Astrocyte (in vitro differentiated cells and primary cell): ENCODE data around the gene AGAP9.
"Not testable (repeated sequence)": the region's sequence is repeated elsewhere in the genome, so short reads cannot be mapped to it uniquely, and the experiment has no call there.

Experiments used
- CTCF ChIP-seq: IDR thresholded peaks from 2 replicates; pipeline ENCODE4 v1.5.1; 2011; ENCODE audit warnings: low read depth, mild to moderate bottlenecking, inconsistent platforms, low read length, moderate library complexity; ENCODE audit not compliant: insufficient read depth
- EZH2 ChIP-seq: IDR thresholded peaks from 2 replicates; pipeline ENCODE4 v1.6.1; 2012; ENCODE audit warnings: mild to moderate bottlenecking, low read length, inconsistent platforms; ENCODE audit not compliant: insufficient read depth

DNA sequence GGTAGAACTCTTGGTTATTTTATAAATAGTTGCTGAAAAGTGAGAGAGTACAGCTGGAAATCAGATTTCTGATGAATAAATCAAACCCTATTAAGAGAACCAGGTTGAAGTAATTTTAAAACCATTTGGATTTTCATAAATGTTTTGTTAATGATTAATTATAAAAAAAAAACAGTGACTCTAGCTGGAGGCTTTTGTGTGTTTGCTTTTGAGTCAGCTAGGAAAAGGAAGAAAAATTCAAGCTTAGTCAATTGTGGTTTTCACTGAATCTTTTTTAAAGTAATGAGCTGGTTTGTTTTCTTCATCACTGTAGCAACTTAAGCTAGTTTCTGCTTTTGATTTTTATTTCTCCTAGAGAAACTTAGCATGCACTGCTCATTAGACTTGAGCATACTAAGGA, 34.2 kb upstream of the AGAP9 start:
- not testable (repeated sequence) for TF ChIP-seq CTCF, EZH2
